OCI-LY7 (cell line): ENCODE data around the gene IMMP2L. TPM values are rescaled to one million over a fixed set of nuclear protein-coding genes. Genes with fewer than 3 reads are reported as not detected.

Source experiments
- BruUV-seq: library from RNA; stranded (reverse); fragments of 400-500 nt; replicated peaks from 2 replicates; lab custom pipeline; 2021; lab: Mats Ljungman, UMichigan
- CTCF ChIA-PET: fragments of 300-600 bp; sonication (Branson Sonifier 250); formaldehyde crosslinking; loops from one replicate; lab custom pipeline; 2022; ENCODE audit warnings: antibody characterized with exemption; ENCODE audit not compliant: unreplicated experiment; lab: Charles Lee
- POLR2A ChIA-PET: fragments of 300-600 bp; sonication (Branson Sonifier 250); formaldehyde crosslinking; loops from one replicate; lab custom pipeline; 2022; ENCODE audit warnings: antibody characterized with exemption; lab: Charles Lee
- DNase-seq: peaks from one replicate; pipeline ENCODE4 v3.0.0-alpha.2; 2015; ENCODE audit warnings: low spot score
- H2AFZ ChIP-seq: fragments of 200-600 bp; sonication (generic), shearing (Covaris generic); 2 replicates; pipeline ENCODE4 v1.6.1; 2014; ENCODE audit warnings: mild to moderate bottlenecking, antibody characterized with exemption, low read length, moderate library complexity
- H3K27ac ChIP-seq: fragments of 200-600 bp; sonication (generic); 2 replicates; pipeline ENCODE4 v1.5.1; 2014; ENCODE audit warnings: mixed run types, low read depth, mild to moderate bottlenecking, moderate library complexity, low read length, inconsistent platforms; ENCODE audit not compliant: poor library complexity, severe bottlenecking
- H3K36me3 ChIP-seq: fragments of 200-600 bp; sonication (generic); 2 replicates; pipeline ENCODE4 v1.6.1; 2014; ENCODE audit warnings: mild to moderate bottlenecking, antibody characterized with exemption, low read length, moderate library complexity, mixed read lengths; ENCODE audit not compliant: insufficient read depth
- H3K4me1 ChIP-seq: fragments of 200-600 bp; sonication (generic); 2 replicates; pipeline ENCODE4 v1.5.1; 2014; ENCODE audit warnings: mild to moderate bottlenecking, low read length; ENCODE audit not compliant: insufficient read depth, poor library complexity, severe bottlenecking
- H3K4me2 ChIP-seq: fragments of 200-600 bp; sonication (generic); 2 replicates; pipeline ENCODE4 v1.6.1; 2014; ENCODE audit warnings: mild to moderate bottlenecking, low read length
- H3K4me3 ChIP-seq: fragments of 200-600 bp; sonication (generic); 2 replicates; pipeline ENCODE4 v1.5.1; 2014; ENCODE audit warnings: mild to moderate bottlenecking, low read depth, low read length; ENCODE audit not compliant: poor library complexity, severe bottlenecking
- H3K79me2 ChIP-seq: fragments of 200-600 bp; sonication (generic); 2 replicates; pipeline ENCODE4 v1.6.1; 2016; ENCODE audit warnings: low read depth, mild to moderate bottlenecking, low read length, moderate library complexity, mixed read lengths; ENCODE audit not compliant: insufficient read depth
- H3K9me2 ChIP-seq: fragments of 200-600 bp; sonication (generic); 2 replicates; pipeline ENCODE4 v1.6.1; 2016; ENCODE audit warnings: mild to moderate bottlenecking, low read length, mixed read lengths; ENCODE audit not compliant: insufficient read depth
- H3K9me3 ChIP-seq: fragments of 200-600 bp; sonication (generic); 2 replicates; pipeline ENCODE4 v1.6.1; 2014; ENCODE audit warnings: mild to moderate bottlenecking, mixed run types, low read length, mixed read lengths
- H4K20me1 ChIP-seq: fragments of 200-600 bp; sonication (generic); 2 replicates; pipeline ENCODE4 v1.6.1; 2014; ENCODE audit warnings: mild to moderate bottlenecking, antibody characterized with exemption, low read length, moderate library complexity, mixed read lengths; ENCODE audit not compliant: insufficient read depth
- CTCF ChIP-seq: fragments of 200-600 bp; sonication (generic); conservative IDR thresholded peaks from 2 replicates; pipeline ENCODE4 v1.5.1; 2014; ENCODE audit warnings: mild to moderate bottlenecking, antibody characterized with exemption, low read length, moderate library complexity, mixed read lengths
- EZH2phosphoT487 ChIP-seq: fragments of 200-600 bp; sonication (generic); IDR thresholded peaks from 2 replicates; pipeline ENCODE4 v1.6.1; 2018; ENCODE audit warnings: low read depth, borderline replicate concordance, mild to moderate bottlenecking, mixed run types, antibody characterized with exemption, low read length, moderate library complexity, mixed read lengths
- intact Hi-C: fragments of 100-400 bp; cut with micrococcal nuclease; formaldehyde crosslinking; loops from one replicate; pipeline ENCODE4 v1.10.0; 2022; ENCODE audit not compliant: unreplicated experiment
- total RNA-seq, 2 experiments: library from RNA; depleted of rRNA in 1 of 2; stranded (reverse); fragments of >200 nt in 1 of 2; shearing (Covaris generic) in 1 of 2; gene quantifications; 2 replicates each; pipeline ENCODE4 v1.2.3, GENCODE V29; 2014 to 2022

The IMMP2L gene
- total RNA-seq, 2 experiments from 2014 or later: 8.0 to 25.4 TPM

- no TSS peak for BruUV-seq
- H3K79me2 ChIP-seq: no peaks in the 10 kb centered on the region
- ChIA-PET POLR2A (interaction anchor here (1.5 kb wide), 1 partner anchor 20 kb away, joined by 3 read pairs; no protein-coding TSS in a partner anchor), CTCF (no interaction called here)
- H2AFZ ChIP-seq: no peak overlapping the region
- no peak overlapping the region for H3K4me3 ChIP-seq
- H3K4me2 ChIP-seq: no peak overlapping the region
- DNase-seq: no peak
- no peaks in the 10 kb centered on the region for H3K36me3 ChIP-seq
- H3K9me2 ChIP-seq: no peaks in the 10 kb centered on the region
- H3K9me3 ChIP-seq: no peaks in the 10 kb centered on the region
- no peak for TF ChIP-seq EZH2phosphoT487
- no peak for TF ChIP-seq CTCF
- no peaks in the 10 kb centered on the region for H4K20me1 ChIP-seq
- H3K4me1 ChIP-seq: no peaks in the 10 kb centered on the region
- no peak overlapping the region for H3K27ac ChIP-seq
- intact Hi-C loops: no loop called here
Observed at GRCh38 chr7:111356941-111357340, 205.4 kb downstream of the IMMP2L start.

GRCh38 chr7:111352319-111352718 lies 210.0 kb downstream of the IMMP2L start:
- H4K20me1 ChIP-seq: no peaks in the 10 kb centered on the region
- POLR2A ChIA-PET: no interaction called here
- CTCF ChIA-PET: no interaction called here
- intact Hi-C loops: no loop called here
- H2AFZ ChIP-seq: no peak overlapping the region
- H3K9me3 ChIP-seq: no peaks in the 10 kb centered on the region
- H3K4me1 ChIP-seq: no peaks in the 10 kb centered on the region
- no peaks in the 10 kb centered on the region for H3K9me2 ChIP-seq
- H3K79me2 ChIP-seq: no peaks in the 10 kb centered on the region
- H3K4me3 ChIP-seq: no peak overlapping the region
- H3K4me2 ChIP-seq: no peak overlapping the region
- no peak for DNase-seq
- no peaks in the 10 kb centered on the region for H3K36me3 ChIP-seq
- no peak for TF ChIP-seq CTCF
- no peak for TF ChIP-seq EZH2phosphoT487
- H3K27ac ChIP-seq: no peak overlapping the region
- BruUV-seq: no TSS peak

DNA sequence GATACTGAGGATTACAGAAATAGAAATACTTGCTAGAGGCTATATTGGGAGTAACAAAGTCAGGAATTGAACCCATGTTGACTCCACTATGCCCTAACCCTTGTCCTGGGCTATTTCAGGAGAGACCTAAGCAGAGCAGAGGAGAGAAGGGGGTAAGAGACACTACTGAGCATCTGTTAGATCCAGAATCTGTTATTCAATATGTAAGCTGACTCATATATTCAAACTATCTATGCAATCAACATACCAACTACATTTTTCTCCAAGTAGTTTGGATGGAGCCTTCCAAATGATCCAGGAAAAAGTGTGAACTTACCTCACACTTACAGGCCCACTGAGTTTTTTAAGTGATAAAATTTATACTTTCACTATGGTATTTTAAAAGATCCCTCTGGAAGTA lies 216.1 kb downstream of the IMMP2L start:
- intact Hi-C loops: no loop called here
- ChIA-PET POLR2A (no interaction called here), CTCF (no interaction called here)

More for the DNA sequence above, 216.1 kb downstream of the IMMP2L start:
- H3K4me3 ChIP-seq: no peak overlapping the region
- no peaks in the 10 kb centered on the region for H4K20me1 ChIP-seq
- BruUV-seq: no TSS peak
- no peak for DNase-seq
- H2AFZ ChIP-seq: no peak overlapping the region
- H3K4me2 ChIP-seq: no peak overlapping the region
- H3K27ac ChIP-seq: no peak overlapping the region
- no peaks in the 10 kb centered on the region for H3K36me3 ChIP-seq
- TF ChIP-seq EZH2phosphoT487 (no peak), CTCF (no peak)
- H3K79me2 ChIP-seq: no peaks in the 10 kb centered on the region
- H3K9me2 ChIP-seq: no peaks in the 10 kb centered on the region
- peaks cover 4% of the 10 kb centered on the region; the same call in 1 of the 2 replicates for H3K9me3 ChIP-seq
- no peaks in the 10 kb centered on the region for H3K4me1 ChIP-seq
